Measurements from ENCODE around the gene CTNNA2.
"Not testable (repeated sequence)": the region's sequence is repeated elsewhere in the genome, so short reads cannot be mapped to it uniquely, and the experiment has no call there.

Gene CTNNA2

GRCh38 chr2:80040226-80040625 is 527.4 kb downstream of the CTNNA2 start:
- no peak for DNase-seq

- DNase-seq, result no peak
Observed at GRCh38 chr2:80042635-80043034, 529.8 kb downstream of the CTNNA2 start.

- DNase-seq, result no peak
Observed at GRCh38 chr2:80048296-80048695, 535.4 kb downstream of the CTNNA2 start.

- no peak for DNase-seq
Observed at GRCh38 chr2:80050246-80050645, 537.4 kb downstream of the CTNNA2 start.

GRCh38 chr2:80053522-80054345 is 540.9 kb downstream of the CTNNA2 start:
- DNase-seq, result no peak

- no peak for DNase-seq
Observed at GRCh38 chr2:80054346-80054675, 541.5 kb downstream of the CTNNA2 start.

GRCh38 chr2:80057956-80058355 is 545.1 kb downstream of the CTNNA2 start:
- DNase-seq, result no peak

- DNase-seq, result no peak
Observed at GRCh38 chr2:80058562-80058961, 545.7 kb downstream of the CTNNA2 start.

- no peak for DNase-seq
Observed at GRCh38 chr2:80059447-80059846, 546.6 kb downstream of the CTNNA2 start.

GRCh38 chr2:80061881-80062280 is 549.0 kb downstream of the CTNNA2 start:
- DNase-seq, result no peak

- DNase-seq, result no peak
Observed at GRCh38 chr2:80062298-80062697, 549.4 kb downstream of the CTNNA2 start.

- no peak for DNase-seq
Observed at GRCh38 chr2:80068038-80068731, 555.3 kb downstream of the CTNNA2 start.

GRCh38 chr2:80070587-80070986 is 557.7 kb downstream of the CTNNA2 start:
- no peak for DNase-seq

GRCh38 chr2:80071941-80072340 is 559.1 kb downstream of the CTNNA2 start:
- DNase-seq, result no peak

GRCh38 chr2:80073134-80073561 is 560.3 kb downstream of the CTNNA2 start:
- peak; percentile 38 to 57 for DNase-seq

GRCh38 chr2:80074321-80075070 is 561.6 kb downstream of the CTNNA2 start:
- no peak for DNase-seq

- DNase-seq, result no peak
Observed at GRCh38 chr2:80075719-80076118, 562.9 kb downstream of the CTNNA2 start.

- DNase-seq, result no peak
Observed at GRCh38 chr2:80078290-80079036, 565.6 kb downstream of the CTNNA2 start.

- no peak for DNase-seq
Observed at GRCh38 chr2:80080957-80081356, 568.1 kb downstream of the CTNNA2 start.

- no peak for DNase-seq
Observed at GRCh38 chr2:80086831-80087230, 574.0 kb downstream of the CTNNA2 start.

GRCh38 chr2:80091237-80091636 is 578.4 kb downstream of the CTNNA2 start:
- DNase-seq, result no peak

GRCh38 chr2:80092474-80092873 is 579.6 kb downstream of the CTNNA2 start:
- DNase-seq, result no peak

GRCh38 chr2:80098503-80098902 is 585.7 kb downstream of the CTNNA2 start:
- not testable (repeated sequence) for DNase-seq
